Trophoblast cell (in vitro differentiated cells and primary cell): ENCODE data around the gene NMT1.
A peak's percentile ranks its signal among the peaks of the same experiment; 100 is the strongest.

Experiments used
- DNase-seq, 2 donors: peaks; one replicate each; pipeline ENCODE4 v3.0.0-alpha.2; 2016
- H2AFZ ChIP-seq: 2 replicates; pipeline ENCODE4 v1.6.1; 2013; ENCODE audit warnings: low read length, moderate library complexity, mild to moderate bottlenecking; ENCODE audit not compliant: insufficient read depth, poor library complexity
- H2AK5ac ChIP-seq: 2 replicates; pipeline ENCODE4 v1.6.1; 2013; ENCODE audit warnings: mild to moderate bottlenecking, low read length
- H2BK120ac ChIP-seq: 2 replicates; pipeline ENCODE4 v1.6.1; 2013; ENCODE audit warnings: low read length, mild to moderate bottlenecking, moderate library complexity; ENCODE audit not compliant: insufficient read depth, poor library complexity
- H2BK12ac ChIP-seq: 2 replicates; pipeline ENCODE4 v1.6.1; 2013; ENCODE audit warnings: mild to moderate bottlenecking, low read length, moderate library complexity
- H2BK5ac ChIP-seq: 2 replicates; pipeline ENCODE4 v1.6.1; 2013; ENCODE audit warnings: low read length, low read depth, moderate library complexity, mild to moderate bottlenecking; ENCODE audit not compliant: poor library complexity
- H3K14ac ChIP-seq: 2 replicates; pipeline ENCODE4 v1.6.1; 2013; ENCODE audit warnings: mild to moderate bottlenecking, low read length
- H3K18ac ChIP-seq: 2 replicates; pipeline ENCODE4 v1.6.1; 2013; ENCODE audit warnings: mild to moderate bottlenecking, low read length
- H3K23ac ChIP-seq: 2 replicates; pipeline ENCODE4 v1.6.1; 2013; ENCODE audit warnings: low read length
- H3K27ac ChIP-seq: 2 replicates; pipeline ENCODE4 v1.5.1; 2013; ENCODE audit warnings: low read depth, mild to moderate bottlenecking, inconsistent platforms, low read length, moderate library complexity
- H3K27me3 ChIP-seq: 2 replicates; pipeline ENCODE4 v1.6.1; 2013; ENCODE audit warnings: inconsistent platforms, mild to moderate bottlenecking, low read length, moderate library complexity; ENCODE audit not compliant: insufficient read depth
- H3K36me3 ChIP-seq, 2 experiments: 1 replicate in 1 of 2; 2 replicates in 1 of 2; pipeline ENCODE4 v1.6.1; 2013; ENCODE audit warnings: low read length in 2 of 2, mild to moderate bottlenecking in 2 of 2, moderate library complexity in 1 of 2; ENCODE audit not compliant: insufficient read depth in 2 of 2, control insufficient read depth in 1 of 2
- H3K4ac ChIP-seq: 2 replicates; pipeline ENCODE4 v1.6.1; 2013; ENCODE audit warnings: low read depth, mild to moderate bottlenecking, low read length, moderate library complexity
- H3K4me1 ChIP-seq, 2 experiments: 1 replicate in 1 of 2; 2 replicates in 1 of 2; pipeline ENCODE4 v1.6.1; 2013; ENCODE audit warnings: low read length in 2 of 2, mild to moderate bottlenecking in 2 of 2, moderate library complexity in 1 of 2; ENCODE audit not compliant: insufficient read depth in 2 of 2, control insufficient read depth in 1 of 2
- H3K4me2 ChIP-seq: 2 replicates; pipeline ENCODE4 v1.6.1; 2013; ENCODE audit warnings: inconsistent platforms, mild to moderate bottlenecking, low read length, moderate library complexity
- H3K4me3 ChIP-seq: 2 replicates; pipeline ENCODE4 v1.5.1; 2013; ENCODE audit warnings: mild to moderate bottlenecking, low read depth, low read length, inconsistent platforms
- H3K79me1 ChIP-seq: one replicate; pipeline ENCODE4 v1.6.1; 2013; ENCODE audit warnings: low read length
- H3K79me2 ChIP-seq: 2 replicates; pipeline ENCODE4 v1.6.1; 2013; ENCODE audit warnings: low read length, mild to moderate bottlenecking; ENCODE audit not compliant: control insufficient read depth, insufficient read depth, poor library complexity
- H3K9ac ChIP-seq: 2 replicates; pipeline ENCODE4 v1.6.1; 2013; ENCODE audit warnings: mild to moderate bottlenecking, low read length
- H3K9me3 ChIP-seq: 2 replicates; pipeline ENCODE4 v1.6.1; 2013; ENCODE audit warnings: low read depth, mild to moderate bottlenecking, control low read depth, inconsistent platforms, low read length; ENCODE audit not compliant: insufficient read depth
- H4K12ac ChIP-seq: 2 replicates; pipeline ENCODE4 v1.6.1; 2013; ENCODE audit warnings: low read depth, mild to moderate bottlenecking, low read length, moderate library complexity
- H4K8ac ChIP-seq: 2 replicates; pipeline ENCODE4 v1.6.1; 2013; ENCODE audit warnings: low read depth, mild to moderate bottlenecking, low read length, moderate library complexity
- H4K91ac ChIP-seq: one replicate; pipeline ENCODE4 v1.6.1; 2013; ENCODE audit warnings: low read depth, mild to moderate bottlenecking, low read length, moderate library complexity
- WGBS: extraction: QIAGEN DNeasy Blood & Tissue Kit; methylation state at CpG from one replicate; pipeline ENCODE4 v1.1.7; 2013; ENCODE audit warnings: missing lambda C conversion rate; ENCODE audit not compliant: insufficient read length, insufficient coverage; ENCODE audit errors: extremely low coverage; 5-methylcytosine and 5-hydroxymethylcytosine counted together

The NMT1 gene

DNA sequence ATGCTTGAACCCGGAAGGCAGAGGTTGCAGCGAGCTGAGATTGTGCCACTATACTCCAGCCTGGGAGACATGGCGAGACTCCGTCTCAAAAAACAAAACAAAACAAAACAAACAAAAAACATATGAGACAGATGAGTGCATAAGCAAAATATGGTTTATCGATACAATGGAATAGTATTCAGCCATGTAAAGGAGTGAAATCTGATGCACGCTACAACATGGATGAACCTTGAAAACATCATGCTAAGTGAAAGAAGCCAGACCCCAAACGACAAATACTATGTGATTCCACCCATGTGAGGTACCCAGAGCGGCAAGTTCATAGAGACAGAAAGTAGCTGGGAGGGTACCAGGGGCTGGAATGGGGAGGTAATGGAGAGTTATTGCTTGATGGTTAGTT, 64.4 kb downstream of the NMT1 start:
- H4K91ac ChIP-seq, result no peak overlapping the region
- no peak overlapping the region for H3K4me2 ChIP-seq
- no peak overlapping the region for H3K27ac ChIP-seq
- no CpG with 5 or more reads among the region's 8 CpGs for WGBS
- H3K9ac ChIP-seq, result no peak overlapping the region
- H2BK12ac ChIP-seq, result no peak overlapping the region
- H3K23ac ChIP-seq, result no peak overlapping the region
- H3K36me3 ChIP-seq, result no peaks in the 10 kb centered on the region
- H2AFZ ChIP-seq, result no peak overlapping the region
- H2BK5ac ChIP-seq, result no peak overlapping the region
- no peak overlapping the region for H2BK120ac ChIP-seq
- H3K79me1 ChIP-seq, result peaks cover 15% of the 10 kb centered on the region
- no peak overlapping the region for H3K4me3 ChIP-seq
- H4K8ac ChIP-seq, result no peak overlapping the region
- peaks cover 39 to 41% of the 10 kb centered on the region in 2 experiments for H3K4me1 ChIP-seq
- no peak overlapping the region for H3K14ac ChIP-seq
- no peak overlapping the region for H2AK5ac ChIP-seq
- H3K4ac ChIP-seq, result no peak overlapping the region
- no peak overlapping the region for H3K18ac ChIP-seq
- no peak overlapping the region for H4K12ac ChIP-seq
- no peaks in the 10 kb centered on the region for H3K79me2 ChIP-seq
- no peaks in the 10 kb centered on the region for H3K27me3 ChIP-seq
- no peaks in the 10 kb centered on the region for H3K9me3 ChIP-seq
- no peak for DNase-seq

DNA sequence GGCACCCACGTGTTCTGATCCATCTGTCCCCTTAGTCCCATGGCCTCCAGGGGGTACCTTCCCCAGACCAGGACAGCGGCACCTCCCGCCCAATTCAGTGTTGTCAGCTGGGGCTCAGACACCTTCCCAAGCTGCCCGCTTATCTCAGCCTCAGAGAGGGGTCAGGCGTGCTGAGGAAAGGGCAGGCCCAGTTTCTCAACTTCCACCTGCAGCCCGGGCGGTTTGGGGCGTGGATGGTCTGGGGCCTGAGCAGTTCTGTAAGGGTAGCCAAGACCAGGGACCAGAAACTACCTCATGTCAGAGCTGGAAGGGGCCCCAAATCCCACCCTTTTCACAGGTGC, 66.1 kb downstream of the NMT1 start:
- no peak overlapping the region for H2BK12ac ChIP-seq
- no peak overlapping the region for H3K27ac ChIP-seq
- peaks cover 25% of the 10 kb centered on the region for H3K79me1 ChIP-seq
- peak overlapping the region; percentile 56 for H4K91ac ChIP-seq
- H3K4me2 ChIP-seq, result no peak overlapping the region
- H2AFZ ChIP-seq, result no peak overlapping the region
- no peaks in the 10 kb centered on the region for H3K36me3 ChIP-seq
- no peak overlapping the region for H4K12ac ChIP-seq
- H2BK120ac ChIP-seq, result peak overlapping the region; percentile 4
- no peaks in the 10 kb centered on the region for H3K27me3 ChIP-seq
- H3K14ac ChIP-seq, result peak overlapping the region; percentile 15
- no peak overlapping the region for H3K23ac ChIP-seq
- H3K4me3 ChIP-seq, result no peak overlapping the region
- H3K18ac ChIP-seq, result no peak overlapping the region
- no peak overlapping the region for H3K4ac ChIP-seq
- H2AK5ac ChIP-seq, result no peak overlapping the region
- H4K8ac ChIP-seq, result no peak overlapping the region
- H3K79me2 ChIP-seq, result peaks cover 3% of the 10 kb centered on the region
- peaks cover 46 to 51% of the 10 kb centered on the region in 2 experiments for H3K4me1 ChIP-seq
- WGBS, result no CpG with 5 or more reads among the region's 8 CpGs
- H2BK5ac ChIP-seq, result no peak overlapping the region
- DNase-seq, result no peak
- H3K9me3 ChIP-seq, result no peaks in the 10 kb centered on the region
- no peak overlapping the region for H3K9ac ChIP-seq

DNA sequence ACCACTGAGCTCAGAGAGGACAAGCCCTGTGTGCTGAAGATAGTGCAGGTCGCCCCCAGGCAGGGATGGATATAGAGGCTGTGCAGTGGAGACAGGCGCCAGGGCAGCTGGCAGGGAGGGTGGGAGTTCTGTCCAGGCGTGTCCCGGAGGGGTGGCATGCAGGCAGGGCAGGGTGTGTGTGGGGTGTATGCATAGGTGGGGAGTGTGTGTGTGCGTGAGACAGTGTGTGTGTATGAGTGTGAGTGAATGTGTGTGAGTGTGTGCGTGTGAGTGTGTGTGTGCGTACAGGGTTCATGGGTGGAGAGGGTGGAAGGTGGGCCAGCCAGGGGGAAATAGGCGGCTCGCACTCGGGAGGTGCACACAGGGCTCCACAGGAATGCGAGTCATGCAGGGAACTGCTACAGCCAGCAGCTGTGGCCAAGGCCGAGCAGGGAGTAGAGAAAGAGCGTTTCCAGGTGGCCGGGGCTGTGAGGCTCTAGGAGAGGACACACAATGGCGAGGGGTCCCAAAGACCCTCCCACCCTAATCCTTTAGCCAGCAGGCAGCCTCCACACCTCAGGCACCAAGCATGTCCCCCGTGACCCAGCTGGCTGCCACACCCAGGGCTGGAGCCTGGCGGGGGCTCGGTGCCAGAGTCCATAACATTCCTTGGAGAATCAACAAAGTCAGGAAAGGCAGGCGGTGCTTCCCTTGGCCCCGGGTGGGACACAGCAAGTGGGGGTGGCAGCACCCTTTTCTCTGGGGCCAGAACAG, 66.6 kb downstream of the NMT1 start:
- no peak overlapping the region for H4K8ac ChIP-seq
- peak overlapping the region; percentile 40 for H2AK5ac ChIP-seq
- no peaks in the 10 kb centered on the region for H3K36me3 ChIP-seq
- H3K9ac ChIP-seq, result no peak overlapping the region
- H2AFZ ChIP-seq, result no peak overlapping the region
- H3K18ac ChIP-seq, result peak overlapping the region; percentile 15
- no peaks in the 10 kb centered on the region for H3K27me3 ChIP-seq
- H2BK120ac ChIP-seq, result peak overlapping the region; percentile 33
- no peak overlapping the region for H3K23ac ChIP-seq
- peak overlapping the region; percentile 29 for H3K27ac ChIP-seq
- no peaks in the 10 kb centered on the region for H3K9me3 ChIP-seq
- peaks cover 4% of the 10 kb centered on the region for H3K79me2 ChIP-seq
- no peak overlapping the region for H3K4me3 ChIP-seq
- peak overlapping the region; percentile 56 for H4K91ac ChIP-seq
- H3K4me2 ChIP-seq, result no peak overlapping the region
- H4K12ac ChIP-seq, result no peak overlapping the region
- H2BK5ac ChIP-seq, result peak overlapping the region; percentile 28
- peak overlapping the region; percentile 59 for H3K14ac ChIP-seq
- H2BK12ac ChIP-seq, result peak overlapping the region; percentile 20
- no peak overlapping the region for H3K4ac ChIP-seq
- peaks cover 46 to 51% of the 10 kb centered on the region in 2 experiments for H3K4me1 ChIP-seq
- H3K79me1 ChIP-seq, result peaks cover 27% of the 10 kb centered on the region
- WGBS, result no CpG with 5 or more reads among the region's 20 CpGs
- DNase-seq, result peak; percentile 33 to 58

DNA sequence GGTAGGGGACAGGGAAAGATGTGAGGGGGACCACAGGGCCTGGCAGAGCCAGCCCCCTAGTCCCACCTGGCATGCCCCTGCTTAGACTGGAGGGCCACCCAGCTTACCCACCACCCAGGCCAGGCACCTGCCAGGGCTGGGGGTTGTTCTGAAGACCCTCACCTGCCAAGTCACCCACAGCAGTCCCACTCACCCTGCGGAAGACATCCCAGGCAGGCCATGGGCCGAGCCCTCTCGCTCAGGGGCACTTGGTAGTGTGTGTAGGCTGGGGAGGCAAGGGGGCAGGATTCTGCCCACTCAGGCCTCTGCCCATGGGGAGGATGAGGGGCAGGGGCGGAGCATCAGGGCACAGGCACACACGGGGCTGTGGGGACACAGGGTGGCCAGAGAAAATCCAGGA, 67.2 kb downstream of the NMT1 start:
- Histone ChIP-seq H3K9ac (no peak overlapping the region), H2BK120ac (peak overlapping the region; percentile 33), H2BK5ac (peak overlapping the region; percentile 28), H3K79me1 (peaks cover 30% of the 10 kb centered on the region), H3K4me1 (peaks cover 46 to 57% of the 10 kb centered on the region in 2 experiments), H3K4me2 (no peak overlapping the region), H3K14ac (peak overlapping the region; percentile 59), H2AFZ (peak overlapping the region; percentile 46), H3K36me3 (no peaks in the 10 kb centered on the region), H2BK12ac (peak overlapping the region; percentile 20), H3K9me3 (no peaks in the 10 kb centered on the region), H3K18ac (peak overlapping the region; percentile 8), H4K12ac (no peak overlapping the region), H3K23ac (no peak overlapping the region), H3K4me3 (no peak overlapping the region), H4K8ac (no peak overlapping the region), H2AK5ac (peak overlapping the region; percentile 40), H3K4ac (no peak overlapping the region), H3K79me2 (peaks cover 4% of the 10 kb centered on the region), H3K27ac (peak overlapping the region; percentile 20), H3K27me3 (no peaks in the 10 kb centered on the region), H4K91ac (peak overlapping the region; percentile 56)
- no peak for DNase-seq
- WGBS, result no CpG with 5 or more reads among the region's 5 CpGs
